Sigmoid colon (tissue), 4 donors: ENCODE measurements around the gene LPAR3.

Experiments used
- CTCF ChIP-seq, 4 experiments: fragments of 450-650 bp in 3 of 4; fragments of 200-600 bp in 1 of 4; IDR thresholded peaks; one replicate each; pipeline ENCODE4 v1.5.1; 2016 to 2019; ENCODE audit warnings: antibody characterized with exemption in 4 of 4, mild to moderate bottlenecking in 3 of 4, moderate library complexity in 2 of 4
- EP300 ChIP-seq, 4 donors: sonication (generic); formaldehyde crosslinking; IDR thresholded peaks; one replicate each; pipeline ENCODE4 v1.6.1; 2017; ENCODE audit warnings: antibody characterized with exemption in 4 of 4
- POLR2A ChIP-seq, 2 donors: fragments of 450-650 bp; IDR thresholded peaks; one replicate each; pipeline ENCODE4 v1.6.1; 2016; ENCODE audit warnings: antibody characterized with exemption in 2 of 2, mild to moderate bottlenecking in 2 of 2, moderate library complexity in 2 of 2
- POLR2AphosphoS5 ChIP-seq, 4 donors: sonication (generic); formaldehyde crosslinking; IDR thresholded peaks; one replicate each; pipeline ENCODE4 v1.6.1; 2017; ENCODE audit warnings: antibody characterized with exemption in 4 of 4

DNA sequence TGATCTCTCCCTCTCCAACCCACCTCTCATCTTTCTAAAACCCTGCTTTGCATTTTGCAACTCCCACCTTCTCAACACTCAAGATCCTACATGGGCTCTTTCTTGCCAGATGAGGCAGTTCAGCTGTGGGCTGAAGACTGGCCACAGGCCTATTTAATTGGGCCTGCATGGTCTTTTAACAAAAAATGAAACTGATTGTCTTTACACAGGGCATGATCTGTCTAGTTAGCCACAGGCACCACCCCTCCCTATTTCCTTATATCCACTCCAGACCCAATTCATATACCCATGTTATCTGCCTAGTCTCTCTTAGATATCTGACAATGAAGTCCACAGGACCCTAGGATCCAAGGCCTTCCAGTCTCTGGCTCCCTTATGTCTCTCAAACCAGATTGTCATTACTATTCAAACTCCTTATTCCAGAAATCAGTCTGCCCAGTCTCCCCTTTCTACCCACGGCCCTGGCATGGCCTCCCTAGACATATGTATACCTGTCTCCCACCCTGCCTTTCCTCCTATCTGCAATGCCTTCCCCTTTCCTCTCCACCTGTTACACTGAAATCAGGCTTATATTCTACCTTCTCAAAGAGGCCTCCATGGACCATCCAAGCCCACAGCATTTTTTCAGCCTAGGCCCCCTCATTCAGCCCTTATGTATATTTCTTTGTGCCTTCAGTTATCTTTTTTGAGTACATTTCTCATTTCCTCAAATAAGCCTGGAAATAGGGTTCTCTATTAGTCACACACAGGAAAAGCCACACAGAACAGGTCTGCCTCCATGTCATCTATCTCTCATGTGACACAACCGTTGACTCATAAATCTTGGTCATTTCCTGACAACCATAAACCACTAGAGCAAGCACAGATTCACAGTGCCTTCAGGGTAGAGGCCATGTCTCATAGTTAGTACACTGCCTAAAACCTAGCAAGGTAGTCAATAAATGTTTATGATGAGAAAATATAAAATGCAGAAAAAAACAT lies 39.0 kb downstream of the LPAR3 start:
- TF ChIP-seq CTCF (IDR thresholded peaks at IDR 0.05) = no peak
- no peak for TF ChIP-seq EP300 (IDR thresholded peaks at IDR 0.05)
- TF ChIP-seq POLR2A (IDR thresholded peaks at IDR 0.05) = no peak
- TF ChIP-seq POLR2AphosphoS5 (IDR thresholded peaks at IDR 0.05) = no peak
